Measurements from ENCODE around the gene PEX7.

- TF ChIP-seq ZNF274 (IDR thresholded peaks at IDR 0.05; ENCODE audit: low read depth, low read length): no peak
- TF ChIP-seq YY1 (IDR thresholded peaks at IDR 0.05; ENCODE audit: insufficient read depth, insufficient read length): no peak
These were observed 37.7 kb downstream of the PEX7 start for GRCh38 chr6:136860043-136860442.

Data from NT2/D1 (cell line).